ENCODE data around the gene FMNL3. TPM values are rescaled to one million over a fixed set of nuclear protein-coding genes. Genes with fewer than 3 reads are reported as not detected.

Gene FMNL3
- polyA plus RNA-seq, 2 donors: 1.4 to 1.7 TPM

GRCh38 chr12:49627752-49628360 lies 79.3 kb downstream of the FMNL3 start:
- H3K36me3 ChIP-seq (ENCODE audit: control insufficient read depth in 2 of 2, insufficient read depth in 2 of 2, low read length in 1 of 2): no peaks in the 10 kb centered on the region
- WGBS, 2 donors: 77 to 82% methylated on average over 3 of the region's 3 CpGs
- H3K27me3 ChIP-seq (ENCODE audit: control insufficient read depth in 1 of 2, insufficient read depth in 2 of 2, low read length in 2 of 2): no peaks in the 10 kb centered on the region
- no peaks in the 10 kb centered on the region for H3K4me1 ChIP-seq (ENCODE audit: control insufficient read depth in 2 of 2, insufficient read depth in 2 of 2, low read length in 1 of 2)
- H3K4me3 ChIP-seq (ENCODE audit: low read depth in 1 of 2, low read length in 2 of 2): no peak overlapping the region
- H3K9me3 ChIP-seq (ENCODE audit: control insufficient read depth in 2 of 2, insufficient read depth in 1 of 2, low read depth in 1 of 2, low read length in 1 of 2): no peaks in the 10 kb centered on the region
- no peak overlapping the region for H3K27ac ChIP-seq (ENCODE audit: low read depth in 2 of 2, low read length in 1 of 2)

GRCh38 chr12:49626836-49627235 lies 80.4 kb downstream of the FMNL3 start:
- H3K9me3 ChIP-seq (ENCODE audit: control insufficient read depth in 2 of 2, insufficient read depth in 1 of 2, low read depth in 1 of 2, low read length in 1 of 2): no peaks in the 10 kb centered on the region
- 94 to 96% methylated on average over 1 of the region's 1 CpG for WGBS, 2 donors
- peaks cover 0 to 5% of the 10 kb centered on the region in 2 donors for H3K4me1 ChIP-seq (ENCODE audit: control insufficient read depth in 2 of 2, insufficient read depth in 2 of 2, low read length in 1 of 2)
- H3K27me3 ChIP-seq (ENCODE audit: control insufficient read depth in 1 of 2, insufficient read depth in 2 of 2, low read length in 2 of 2): no peaks in the 10 kb centered on the region
- H3K36me3 ChIP-seq (ENCODE audit: control insufficient read depth in 2 of 2, insufficient read depth in 2 of 2, low read length in 1 of 2): no peaks in the 10 kb centered on the region
- H3K4me3 ChIP-seq (ENCODE audit: low read depth in 1 of 2, low read length in 2 of 2): no peak overlapping the region
- H3K27ac ChIP-seq (ENCODE audit: low read depth in 2 of 2, low read length in 1 of 2): no peak overlapping the region

- H3K4me3 ChIP-seq (ENCODE audit: low read depth in 1 of 2, low read length in 2 of 2): no peak overlapping the region
- H3K27me3 ChIP-seq (ENCODE audit: control insufficient read depth in 1 of 2, insufficient read depth in 2 of 2, low read length in 2 of 2): no peaks in the 10 kb centered on the region
- no peak overlapping the region for H3K27ac ChIP-seq (ENCODE audit: low read depth in 2 of 2, low read length in 1 of 2)
- H3K4me1 ChIP-seq (ENCODE audit: control insufficient read depth in 2 of 2, insufficient read depth in 2 of 2, low read length in 1 of 2): peaks cover 0 to 5% of the 10 kb centered on the region in 2 donors
- WGBS, 2 donors: 75 to 79% methylated on average over 6 of the region's 6 CpGs
- H3K9me3 ChIP-seq (ENCODE audit: control insufficient read depth in 2 of 2, insufficient read depth in 1 of 2, low read depth in 1 of 2, low read length in 1 of 2): no peaks in the 10 kb centered on the region
- H3K36me3 ChIP-seq (ENCODE audit: control insufficient read depth in 2 of 2, insufficient read depth in 2 of 2, low read length in 1 of 2): no peaks in the 10 kb centered on the region
Observed at GRCh38 chr12:49626169-49626835, 80.9 kb downstream of the FMNL3 start.

GRCh38 chr12:49624921-49625577 lies 82.2 kb downstream of the FMNL3 start:
- Histone ChIP-seq H3K27ac (ENCODE audit: low read depth in 2 of 2, low read length in 1 of 2) (no peak overlapping the region), H3K4me1 (ENCODE audit: control insufficient read depth in 2 of 2, insufficient read depth in 2 of 2, low read length in 1 of 2) (peaks cover 0 to 5% of the 10 kb centered on the region in 2 donors), H3K27me3 (ENCODE audit: control insufficient read depth in 1 of 2, insufficient read depth in 2 of 2, low read length in 2 of 2) (no peaks in the 10 kb centered on the region), H3K4me3 (ENCODE audit: low read depth in 1 of 2, low read length in 2 of 2) (no peak overlapping the region), H3K36me3 (ENCODE audit: control insufficient read depth in 2 of 2, insufficient read depth in 2 of 2, low read length in 1 of 2) (no peaks in the 10 kb centered on the region), H3K9me3 (ENCODE audit: control insufficient read depth in 2 of 2, insufficient read depth in 1 of 2, low read depth in 1 of 2, low read length in 1 of 2) (no peaks in the 10 kb centered on the region)
- WGBS, 2 donors: 42 to 44% methylated on average over 4 of the region's 4 CpGs

GRCh38 chr12:49623142-49623904 lies 83.9 kb downstream of the FMNL3 start, which contains the start of gene PRPF40B:
TSS of gene PRPF40B (plus strand) at chr12:49623561. CDS start at chr12:49623591, 30 bp downstream.
- 1% methylated on average over 61 to 76 of the region's 76 CpGs for WGBS, 2 donors
- Histone ChIP-seq H3K27me3 (ENCODE audit: control insufficient read depth in 1 of 2, insufficient read depth in 2 of 2, low read length in 2 of 2) (no peaks in the 10 kb centered on the region), H3K4me3 (ENCODE audit: low read depth in 1 of 2, low read length in 2 of 2) (peak within 1 kb of the TSS; percentile 59 to 67), H3K36me3 (ENCODE audit: control insufficient read depth in 2 of 2, insufficient read depth in 2 of 2, low read length in 1 of 2) (no peaks in the 10 kb centered on the region), H3K4me1 (ENCODE audit: control insufficient read depth in 2 of 2, insufficient read depth in 2 of 2, low read length in 1 of 2) (peaks cover 0 to 5% of the 10 kb centered on the region in 2 donors), H3K9me3 (ENCODE audit: control insufficient read depth in 2 of 2, insufficient read depth in 1 of 2, low read depth in 1 of 2, low read length in 1 of 2) (no peaks in the 10 kb centered on the region), H3K27ac (ENCODE audit: low read depth in 2 of 2, low read length in 1 of 2) (peak within 1 kb of the TSS; percentile 82 to 84)

GRCh38 chr12:49622501-49623141 lies 84.6 kb downstream of the FMNL3 start:
- no peaks in the 10 kb centered on the region for H3K27me3 ChIP-seq (ENCODE audit: control insufficient read depth in 1 of 2, insufficient read depth in 2 of 2, low read length in 2 of 2)
- H3K9me3 ChIP-seq (ENCODE audit: control insufficient read depth in 2 of 2, insufficient read depth in 1 of 2, low read depth in 1 of 2, low read length in 1 of 2): no peaks in the 10 kb centered on the region
- H3K4me1 ChIP-seq (ENCODE audit: control insufficient read depth in 2 of 2, insufficient read depth in 2 of 2, low read length in 1 of 2): peaks cover 0 to 5% of the 10 kb centered on the region in 2 donors
- peak overlapping the region; percentile 42 to 67 for H3K4me3 ChIP-seq (ENCODE audit: low read depth in 1 of 2, low read length in 2 of 2)
- 1% methylated on average over 22 of the region's 22 CpGs for WGBS, 2 donors
- H3K36me3 ChIP-seq (ENCODE audit: control insufficient read depth in 2 of 2, insufficient read depth in 2 of 2, low read length in 1 of 2): no peaks in the 10 kb centered on the region
- H3K27ac ChIP-seq (ENCODE audit: low read depth in 2 of 2, low read length in 1 of 2): peak overlapping the region; percentile 82 to 84

- WGBS, 2 donors: 4 to 5% methylated on average over 31 to 33 of the region's 33 CpGs
- peak overlapping the region in 1 of 2 donors; percentile 67 for H3K4me3 ChIP-seq (ENCODE audit: low read depth in 1 of 2, low read length in 2 of 2)
- H3K4me1 ChIP-seq (ENCODE audit: control insufficient read depth in 2 of 2, insufficient read depth in 2 of 2, low read length in 1 of 2): peaks cover 0 to 5% of the 10 kb centered on the region in 2 donors
Observed at GRCh38 chr12:49621651-49622500, 85.3 kb downstream of the FMNL3 start.

GRCh38 chr12:49619286-49619685 lies 87.9 kb downstream of the FMNL3 start:
- Histone ChIP-seq H3K4me3 (ENCODE audit: low read depth in 1 of 2, low read length in 2 of 2) (no peak overlapping the region), H3K27me3 (ENCODE audit: control insufficient read depth in 1 of 2, insufficient read depth in 2 of 2, low read length in 2 of 2) (no peaks in the 10 kb centered on the region), H3K27ac (ENCODE audit: low read depth in 2 of 2, low read length in 1 of 2) (no peak overlapping the region), H3K4me1 (ENCODE audit: control insufficient read depth in 2 of 2, insufficient read depth in 2 of 2, low read length in 1 of 2) (peaks cover 0 to 5% of the 10 kb centered on the region in 2 donors), H3K9me3 (ENCODE audit: control insufficient read depth in 2 of 2, insufficient read depth in 1 of 2, low read depth in 1 of 2, low read length in 1 of 2) (no peaks in the 10 kb centered on the region), H3K36me3 (ENCODE audit: control insufficient read depth in 2 of 2, insufficient read depth in 2 of 2, low read length in 1 of 2) (no peaks in the 10 kb centered on the region)
- WGBS, 2 donors: 74 to 76% methylated on average over 3 of the region's 3 CpGs

More at GRCh38 chr12:49621651-49622500, 85.3 kb downstream of the FMNL3 start:
- peak overlapping the region; percentile 82 to 84 for H3K27ac ChIP-seq (ENCODE audit: low read depth in 2 of 2, low read length in 1 of 2)
- no peaks in the 10 kb centered on the region for H3K27me3 ChIP-seq (ENCODE audit: control insufficient read depth in 1 of 2, insufficient read depth in 2 of 2, low read length in 2 of 2)
- no peaks in the 10 kb centered on the region for H3K36me3 ChIP-seq (ENCODE audit: control insufficient read depth in 2 of 2, insufficient read depth in 2 of 2, low read length in 1 of 2)
- H3K9me3 ChIP-seq (ENCODE audit: control insufficient read depth in 2 of 2, insufficient read depth in 1 of 2, low read depth in 1 of 2, low read length in 1 of 2): no peaks in the 10 kb centered on the region
